OCI-LY7 (cell line): ENCODE measurements around the gene BAHD1.

Experiments used
- EZH2phosphoT487 ChIP-seq: fragments of 200-600 bp; sonication (generic); IDR thresholded peaks from 2 replicates; pipeline ENCODE4 v1.6.1; 2018; ENCODE audit warnings: low read depth, borderline replicate concordance, mild to moderate bottlenecking, mixed run types, antibody characterized with exemption, low read length, moderate library complexity, mixed read lengths
- TF ChIP-seq, protein P1 (sequence below): fragments of 200-600 bp; sonication (generic); conservative IDR thresholded peaks from 2 replicates; pipeline ENCODE4 v1.5.1; 2014; ENCODE audit warnings: mild to moderate bottlenecking, antibody characterized with exemption, low read length, moderate library complexity, mixed read lengths

DNA sequence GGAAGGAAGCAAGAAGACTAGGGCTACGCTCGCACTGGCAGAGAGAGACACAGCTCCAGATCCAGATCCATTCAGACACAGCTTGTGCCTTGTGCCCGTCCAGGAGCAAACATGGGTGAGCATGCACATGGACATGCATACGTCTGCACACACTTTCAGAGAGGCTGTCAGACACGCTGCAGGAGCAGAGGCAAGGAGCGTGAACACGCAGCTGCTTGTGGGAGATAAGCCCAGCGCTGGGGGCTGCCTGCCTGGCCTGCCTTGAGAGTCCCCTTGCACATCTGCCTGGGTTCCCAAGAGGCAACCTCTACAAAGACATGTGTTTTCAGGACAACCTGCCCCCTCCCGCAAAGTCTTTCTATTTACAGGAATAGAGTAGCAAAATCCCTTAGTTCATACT is 13.6 kb upstream of the BAHD1 start:
- TF ChIP-seq, protein P1, sequence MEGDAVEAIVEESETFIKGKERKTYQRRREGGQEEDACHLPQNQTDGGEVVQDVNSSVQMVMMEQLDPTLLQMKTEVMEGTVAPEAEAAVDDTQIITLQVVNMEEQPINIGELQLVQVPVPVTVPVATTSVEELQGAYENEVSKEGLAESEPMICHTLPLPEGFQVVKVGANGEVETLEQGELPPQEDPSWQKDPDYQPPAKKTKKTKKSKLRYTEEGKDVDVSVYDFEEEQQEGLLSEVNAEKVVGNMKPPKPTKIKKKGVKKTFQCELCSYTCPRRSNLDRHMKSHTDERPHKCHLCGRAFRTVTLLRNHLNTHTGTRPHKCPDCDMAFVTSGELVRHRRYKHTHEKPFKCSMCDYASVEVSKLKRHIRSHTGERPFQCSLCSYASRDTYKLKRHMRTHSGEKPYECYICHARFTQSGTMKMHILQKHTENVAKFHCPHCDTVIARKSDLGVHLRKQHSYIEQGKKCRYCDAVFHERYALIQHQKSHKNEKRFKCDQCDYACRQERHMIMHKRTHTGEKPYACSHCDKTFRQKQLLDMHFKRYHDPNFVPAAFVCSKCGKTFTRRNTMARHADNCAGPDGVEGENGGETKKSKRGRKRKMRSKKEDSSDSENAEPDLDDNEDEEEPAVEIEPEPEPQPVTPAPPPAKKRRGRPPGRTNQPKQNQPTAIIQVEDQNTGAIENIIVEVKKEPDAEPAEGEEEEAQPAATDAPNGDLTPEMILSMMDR: no peak
- no peak for TF ChIP-seq EZH2phosphoT487
